ENCODE measurements around the gene GJC2.

DNA sequence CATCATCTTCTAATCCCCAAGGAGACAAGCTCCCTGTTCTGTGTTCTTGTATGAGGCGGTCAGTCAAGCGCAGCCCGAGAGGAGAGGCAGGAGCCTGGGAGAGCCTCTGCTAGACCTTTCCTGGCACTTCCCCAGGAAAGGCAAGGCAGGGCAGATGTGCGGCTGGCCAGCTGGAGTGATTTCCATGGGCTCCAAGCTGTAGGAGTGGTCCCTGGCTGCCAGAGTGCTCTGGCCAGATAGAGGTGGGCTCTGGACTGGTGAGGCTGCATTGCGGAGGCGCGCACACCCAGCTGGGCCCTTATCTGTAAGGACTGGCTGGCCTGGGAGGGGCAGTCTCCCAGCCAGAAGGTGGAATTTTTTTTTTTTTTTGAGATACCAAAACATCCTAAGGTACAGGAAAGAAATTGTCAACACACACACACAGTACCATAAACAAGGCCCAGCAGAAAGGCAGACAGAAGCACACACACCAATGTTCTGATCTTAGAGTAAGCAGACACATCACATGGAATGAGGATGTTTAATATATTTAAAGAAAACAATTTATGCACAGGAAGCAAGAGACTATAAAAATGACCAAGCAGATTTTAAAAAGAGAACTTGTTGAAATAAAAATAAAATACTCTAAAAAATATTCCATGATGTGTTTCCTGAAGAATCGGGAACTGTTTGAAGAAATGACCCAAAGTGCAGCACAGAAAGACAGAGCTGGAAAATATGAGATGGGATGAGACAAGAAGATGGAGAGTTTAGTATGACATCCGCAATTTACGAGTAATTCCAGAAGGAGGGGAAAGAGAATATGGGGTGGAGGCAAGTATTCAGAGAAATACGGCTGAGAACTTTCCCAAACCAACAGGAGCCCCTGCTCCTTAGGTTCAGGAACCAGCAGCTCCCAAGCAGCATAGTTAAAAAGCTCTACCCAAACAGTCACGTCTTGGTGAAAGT is 29.3 kb downstream of the GJC2 start:
- TF ChIP-seq, protein P1, sequence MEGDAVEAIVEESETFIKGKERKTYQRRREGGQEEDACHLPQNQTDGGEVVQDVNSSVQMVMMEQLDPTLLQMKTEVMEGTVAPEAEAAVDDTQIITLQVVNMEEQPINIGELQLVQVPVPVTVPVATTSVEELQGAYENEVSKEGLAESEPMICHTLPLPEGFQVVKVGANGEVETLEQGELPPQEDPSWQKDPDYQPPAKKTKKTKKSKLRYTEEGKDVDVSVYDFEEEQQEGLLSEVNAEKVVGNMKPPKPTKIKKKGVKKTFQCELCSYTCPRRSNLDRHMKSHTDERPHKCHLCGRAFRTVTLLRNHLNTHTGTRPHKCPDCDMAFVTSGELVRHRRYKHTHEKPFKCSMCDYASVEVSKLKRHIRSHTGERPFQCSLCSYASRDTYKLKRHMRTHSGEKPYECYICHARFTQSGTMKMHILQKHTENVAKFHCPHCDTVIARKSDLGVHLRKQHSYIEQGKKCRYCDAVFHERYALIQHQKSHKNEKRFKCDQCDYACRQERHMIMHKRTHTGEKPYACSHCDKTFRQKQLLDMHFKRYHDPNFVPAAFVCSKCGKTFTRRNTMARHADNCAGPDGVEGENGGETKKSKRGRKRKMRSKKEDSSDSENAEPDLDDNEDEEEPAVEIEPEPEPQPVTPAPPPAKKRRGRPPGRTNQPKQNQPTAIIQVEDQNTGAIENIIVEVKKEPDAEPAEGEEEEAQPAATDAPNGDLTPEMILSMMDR (IDR thresholded peaks at IDR 0.05; ENCODE audit: low read depth, low read length): no peak
- TF ChIP-seq, protein P2, sequence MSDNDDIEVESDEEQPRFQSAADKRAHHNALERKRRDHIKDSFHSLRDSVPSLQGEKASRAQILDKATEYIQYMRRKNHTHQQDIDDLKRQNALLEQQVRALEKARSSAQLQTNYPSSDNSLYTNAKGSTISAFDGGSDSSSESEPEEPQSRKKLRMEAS (IDR thresholded peaks at IDR 0.05; ENCODE audit: low read depth, low read length): no peak

Measured in NB4 (cell line).